ENCODE data around the gene VPS36. TPM values are rescaled to one million over a fixed set of nuclear protein-coding genes. Genes with fewer than 3 reads are reported as not detected.

The VPS36 gene
- total RNA-seq, 1 donor from 2014 or later = 72.7 TPM

DNA sequence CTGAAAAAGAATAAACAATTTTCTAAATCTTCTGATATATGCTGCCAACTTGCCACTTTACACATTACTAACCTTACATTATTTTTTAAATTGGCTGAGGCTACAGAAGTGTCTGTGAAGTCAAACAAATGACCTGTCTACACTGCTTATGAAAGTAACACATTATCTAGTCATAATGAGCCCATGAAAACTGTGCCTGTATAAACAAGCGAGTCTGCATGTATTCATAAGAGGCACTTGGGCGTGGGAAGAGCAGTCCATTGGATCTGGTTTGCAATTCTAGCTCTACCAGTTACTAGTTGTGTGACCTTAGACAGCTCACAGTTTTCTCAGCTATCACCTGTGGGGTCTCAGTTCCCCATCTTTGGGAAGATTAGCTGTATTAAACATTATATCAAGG lies 3.1 kb downstream of the VPS36 start:
- TF ChIP-seq, protein P1, sequence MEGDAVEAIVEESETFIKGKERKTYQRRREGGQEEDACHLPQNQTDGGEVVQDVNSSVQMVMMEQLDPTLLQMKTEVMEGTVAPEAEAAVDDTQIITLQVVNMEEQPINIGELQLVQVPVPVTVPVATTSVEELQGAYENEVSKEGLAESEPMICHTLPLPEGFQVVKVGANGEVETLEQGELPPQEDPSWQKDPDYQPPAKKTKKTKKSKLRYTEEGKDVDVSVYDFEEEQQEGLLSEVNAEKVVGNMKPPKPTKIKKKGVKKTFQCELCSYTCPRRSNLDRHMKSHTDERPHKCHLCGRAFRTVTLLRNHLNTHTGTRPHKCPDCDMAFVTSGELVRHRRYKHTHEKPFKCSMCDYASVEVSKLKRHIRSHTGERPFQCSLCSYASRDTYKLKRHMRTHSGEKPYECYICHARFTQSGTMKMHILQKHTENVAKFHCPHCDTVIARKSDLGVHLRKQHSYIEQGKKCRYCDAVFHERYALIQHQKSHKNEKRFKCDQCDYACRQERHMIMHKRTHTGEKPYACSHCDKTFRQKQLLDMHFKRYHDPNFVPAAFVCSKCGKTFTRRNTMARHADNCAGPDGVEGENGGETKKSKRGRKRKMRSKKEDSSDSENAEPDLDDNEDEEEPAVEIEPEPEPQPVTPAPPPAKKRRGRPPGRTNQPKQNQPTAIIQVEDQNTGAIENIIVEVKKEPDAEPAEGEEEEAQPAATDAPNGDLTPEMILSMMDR (IDR thresholded peaks at IDR 0.05) = no peak
- TF ChIP-seq EZH2 (IDR thresholded peaks at IDR 0.05) (no peak), EZH2phosphoT487 (IDR thresholded peaks at IDR 0.05) (no peak)
- no peak overlapping the region for H2AFZ ChIP-seq (replicated peaks)
- no peaks in the 10 kb centered on the region for H3K27me3 ChIP-seq

DNA sequence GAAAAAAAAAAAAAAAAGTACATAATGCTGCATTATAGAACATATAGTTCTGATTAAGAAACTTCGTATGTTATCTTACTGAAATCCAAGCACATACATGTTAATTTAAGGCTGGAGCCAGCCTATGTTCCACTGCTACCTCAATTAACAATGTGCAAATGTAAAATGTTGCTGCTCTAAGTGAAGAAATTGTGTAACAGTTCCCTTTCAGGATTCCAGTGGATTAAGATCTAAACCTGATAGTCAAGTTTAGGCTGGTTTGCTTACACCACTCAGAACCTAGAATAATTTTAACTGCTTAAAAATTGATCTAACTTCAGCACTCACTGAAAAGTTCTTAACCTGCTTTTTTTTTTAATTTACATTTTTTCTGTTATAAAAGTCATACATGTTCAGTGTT lies 4.2 kb downstream of the VPS36 start:
- DNase-seq (ENCODE audit: low spot score) = no peak
- Histone ChIP-seq H3K9me3 (ENCODE audit: low read depth) (no peaks in the 10 kb centered on the region), H3K4me3 (no peak overlapping the region), H3K4me1 (peaks cover 16% of the 10 kb centered on the region), H4K20me1 (ENCODE audit: low read depth) (peaks cover 39% of the 10 kb centered on the region), H3K9ac (no peak overlapping the region), H3K4me2 (no peak overlapping the region), H3K27me3 (no peaks in the 10 kb centered on the region), H2AFZ (replicated peaks) (no peak overlapping the region), H3K36me3 (peaks cover 7% of the 10 kb centered on the region), H3K27ac (no peak overlapping the region), H3F3A (ENCODE audit: low read depth) (peaks cover 6% of the 10 kb centered on the region), H3K79me2 (ENCODE audit: low read depth) (peaks cover 73% of the 10 kb centered on the region)
- no peak for TF ChIP-seq EZH2 (IDR thresholded peaks at IDR 0.05)
- Mint-ChIP-seq H3K27me3 (ENCODE audit: insufficient read depth, low read depth) (no peaks in the 10 kb centered on the region), H3K36me3 (peaks cover 21% of the 10 kb centered on the region), H3K9me3 (no peaks in the 10 kb centered on the region), H3K4me3 (no peak overlapping the region), H3K4me1 (peaks cover 13% of the 10 kb centered on the region), H3K27ac (no peak overlapping the region)

More for the DNA sequence above, 3.1 kb downstream of the VPS36 start:
- peaks cover 68% of the 10 kb centered on the region for H3K79me2 ChIP-seq (ENCODE audit: low read depth)
- Mint-ChIP-seq H3K36me3 (peaks cover 19% of the 10 kb centered on the region), H3K4me3 (no peak overlapping the region), H3K9me3 (no peaks in the 10 kb centered on the region), H3K4me1 (peaks cover 13% of the 10 kb centered on the region), H3K27ac (no peak overlapping the region), H3K27me3 (ENCODE audit: insufficient read depth, low read depth) (no peaks in the 10 kb centered on the region)
- peaks cover 16% of the 10 kb centered on the region for H3K4me1 ChIP-seq
- H3K27ac ChIP-seq = no peak overlapping the region
- peaks cover 7% of the 10 kb centered on the region for H3K36me3 ChIP-seq
- H3F3A ChIP-seq (ENCODE audit: low read depth) = peaks cover 6% of the 10 kb centered on the region
- no peak overlapping the region for H3K4me2 ChIP-seq
- H3K4me3 ChIP-seq = no peak overlapping the region
- H4K20me1 ChIP-seq (ENCODE audit: low read depth) = peaks cover 39% of the 10 kb centered on the region
- DNase-seq (ENCODE audit: low spot score) = no peak
- H3K9me3 ChIP-seq (ENCODE audit: low read depth) = no peaks in the 10 kb centered on the region
- H3K9ac ChIP-seq = no peak overlapping the region

DNA sequence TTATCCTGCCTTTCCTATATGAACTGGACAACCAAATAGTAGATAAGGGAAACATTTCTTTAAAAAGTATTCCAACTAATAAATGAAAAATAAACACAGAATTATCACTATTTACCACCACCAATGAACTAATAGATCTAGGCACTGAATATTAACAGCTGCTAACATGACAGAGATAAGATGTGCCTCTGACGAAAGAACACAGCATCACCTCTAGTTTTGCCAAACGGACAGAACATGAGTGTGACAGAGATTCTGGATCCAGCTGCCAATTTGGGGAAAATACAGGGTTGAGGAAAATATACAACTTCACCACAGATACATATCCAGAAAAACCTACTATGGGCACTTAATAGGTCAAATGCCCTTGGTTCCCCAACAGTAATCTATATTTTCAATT lies 18.0 kb downstream of the VPS36 start:
- Histone ChIP-seq H3K4me3 (no peak overlapping the region), H3K9me3 (ENCODE audit: low read depth) (no peaks in the 10 kb centered on the region), H3K79me2 (ENCODE audit: low read depth) (no peaks in the 10 kb centered on the region), H3K27ac (no peak overlapping the region), H3K4me2 (no peak overlapping the region), H3K36me3 (peaks cover 13% of the 10 kb centered on the region), H3K4me1 (no peaks in the 10 kb centered on the region), H4K20me1 (ENCODE audit: low read depth) (no peaks in the 10 kb centered on the region), H3K9ac (no peak overlapping the region), H2AFZ (replicated peaks) (no peak overlapping the region), H3F3A (ENCODE audit: low read depth) (no peaks in the 10 kb centered on the region), H3K27me3 (no peaks in the 10 kb centered on the region)
- no peaks in the 10 kb centered on the region for H3K27me3 Mint-ChIP-seq (ENCODE audit: insufficient read depth, low read depth)
- no peak for DNase-seq (ENCODE audit: low spot score)
- no peaks in the 10 kb centered on the region for H3K4me1 Mint-ChIP-seq
- TF ChIP-seq EZH2phosphoT487 (IDR thresholded peaks at IDR 0.05) (no peak), EZH2 (IDR thresholded peaks at IDR 0.05) (no peak)
- TF ChIP-seq, protein P1 (IDR thresholded peaks at IDR 0.05) = no peak
- H3K4me3 Mint-ChIP-seq = no peak overlapping the region
- no peak overlapping the region for H3K27ac Mint-ChIP-seq
- peaks cover 30% of the 10 kb centered on the region for H3K36me3 Mint-ChIP-seq
- no peaks in the 10 kb centered on the region for H3K9me3 Mint-ChIP-seq

DNA sequence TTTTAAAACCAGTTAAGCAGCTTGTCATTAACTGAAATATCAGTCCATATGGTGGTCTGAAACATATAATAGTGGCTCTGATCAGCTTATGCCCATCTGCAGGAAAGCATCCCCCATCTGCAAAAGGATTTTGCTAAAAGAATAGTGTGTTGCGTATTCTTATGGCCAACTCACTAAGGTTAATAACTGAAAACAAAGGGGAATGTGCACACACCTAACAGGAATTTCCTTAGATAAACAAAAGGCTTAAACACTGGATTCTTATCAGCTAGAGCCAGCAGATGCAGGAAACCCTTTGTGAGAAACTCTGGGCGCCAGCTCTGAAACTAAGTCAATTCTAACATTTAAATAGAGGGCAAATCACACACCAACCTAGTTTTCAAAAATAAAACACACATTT lies 22.1 kb downstream of the VPS36 start:
- no peak overlapping the region for H3K4me3 Mint-ChIP-seq
- H3K27ac Mint-ChIP-seq = no peak overlapping the region
- no peak for DNase-seq (ENCODE audit: low spot score)
- no peak overlapping the region for H3K9ac ChIP-seq
- H3K36me3 Mint-ChIP-seq = peaks cover 29% of the 10 kb centered on the region
- H3K4me1 ChIP-seq = no peaks in the 10 kb centered on the region
- H3F3A ChIP-seq (ENCODE audit: low read depth) = no peaks in the 10 kb centered on the region
- peaks cover 2% of the 10 kb centered on the region for H3K27me3 Mint-ChIP-seq (ENCODE audit: insufficient read depth, low read depth)
- H3K4me3 ChIP-seq = no peak overlapping the region
- H3K9me3 ChIP-seq (ENCODE audit: low read depth) = no peaks in the 10 kb centered on the region
- no peaks in the 10 kb centered on the region for H3K9me3 Mint-ChIP-seq
- H4K20me1 ChIP-seq (ENCODE audit: low read depth) = no peaks in the 10 kb centered on the region
- TF ChIP-seq, protein P1 (IDR thresholded peaks at IDR 0.05) = no peak
- no peak for TF ChIP-seq EZH2 (IDR thresholded peaks at IDR 0.05)
- no peak for TF ChIP-seq EZH2phosphoT487 (IDR thresholded peaks at IDR 0.05)
- no peak overlapping the region for H3K4me2 ChIP-seq
- peaks cover 16% of the 10 kb centered on the region for H3K36me3 ChIP-seq
- no peaks in the 10 kb centered on the region for H3K79me2 ChIP-seq (ENCODE audit: low read depth)
- H3K27me3 ChIP-seq = no peaks in the 10 kb centered on the region
- H3K27ac ChIP-seq = no peak overlapping the region
- no peaks in the 10 kb centered on the region for H3K4me1 Mint-ChIP-seq
- H2AFZ ChIP-seq (replicated peaks) = no peak overlapping the region

All from neural progenitor cell (in vitro differentiated cells).